PC-9 (cell line): ENCODE data around the gene RAC3.

Experiments
- EZH2 ChIP-seq: fragments of 200-600 bp; sonication (generic); IDR thresholded peaks from 2 replicates; pipeline ENCODE4 v1.8.0; 2017; ENCODE audit warnings: antibody characterized with exemption, low read depth
- TF ChIP-seq, protein P1 (sequence below): fragments of 200-600 bp; sonication (generic); conservative IDR thresholded peaks from 2 replicates; pipeline ENCODE4 v1.6.1; 2017; ENCODE audit warnings: mixed run types, antibody characterized with exemption, mild to moderate bottlenecking, moderate library complexity

DNA sequence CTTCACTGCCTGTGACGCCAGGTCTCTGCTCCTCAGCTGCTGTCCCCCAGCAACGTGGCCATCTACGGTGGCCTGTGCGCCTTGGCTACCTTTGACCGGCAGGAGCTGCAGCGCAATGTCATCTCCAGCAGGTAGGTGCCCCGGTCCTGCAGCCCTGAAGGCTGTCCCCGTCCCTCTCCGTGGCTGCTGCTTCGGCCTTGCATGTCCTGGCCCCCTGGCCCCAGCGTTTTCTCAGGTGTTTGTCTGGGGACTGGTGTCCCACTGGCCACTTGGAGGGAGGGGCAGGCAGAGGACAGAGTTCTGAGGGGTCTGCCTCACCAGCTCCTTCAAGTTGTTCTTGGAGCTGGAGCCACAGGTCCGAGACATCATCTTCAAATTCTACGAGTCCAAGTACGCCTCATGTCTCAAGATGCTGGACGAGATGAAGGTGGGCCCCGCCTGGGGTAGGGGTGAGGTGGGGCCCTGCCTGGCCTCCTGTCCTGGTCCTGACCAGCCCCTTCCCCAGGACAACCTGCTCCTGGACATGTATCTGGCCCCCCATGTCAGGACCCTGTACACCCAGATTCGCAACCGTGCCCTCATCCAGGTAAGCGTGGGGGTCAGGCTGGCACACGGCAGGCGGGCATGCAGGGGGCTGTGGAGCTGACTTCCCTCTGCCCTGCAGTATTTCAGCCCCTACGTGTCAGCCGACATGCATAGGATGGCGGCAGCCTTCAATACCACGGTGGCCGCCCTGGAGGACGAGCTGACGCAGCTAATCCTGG is 24.7 kb downstream of the RAC3 start:
- TF ChIP-seq, protein P1, sequence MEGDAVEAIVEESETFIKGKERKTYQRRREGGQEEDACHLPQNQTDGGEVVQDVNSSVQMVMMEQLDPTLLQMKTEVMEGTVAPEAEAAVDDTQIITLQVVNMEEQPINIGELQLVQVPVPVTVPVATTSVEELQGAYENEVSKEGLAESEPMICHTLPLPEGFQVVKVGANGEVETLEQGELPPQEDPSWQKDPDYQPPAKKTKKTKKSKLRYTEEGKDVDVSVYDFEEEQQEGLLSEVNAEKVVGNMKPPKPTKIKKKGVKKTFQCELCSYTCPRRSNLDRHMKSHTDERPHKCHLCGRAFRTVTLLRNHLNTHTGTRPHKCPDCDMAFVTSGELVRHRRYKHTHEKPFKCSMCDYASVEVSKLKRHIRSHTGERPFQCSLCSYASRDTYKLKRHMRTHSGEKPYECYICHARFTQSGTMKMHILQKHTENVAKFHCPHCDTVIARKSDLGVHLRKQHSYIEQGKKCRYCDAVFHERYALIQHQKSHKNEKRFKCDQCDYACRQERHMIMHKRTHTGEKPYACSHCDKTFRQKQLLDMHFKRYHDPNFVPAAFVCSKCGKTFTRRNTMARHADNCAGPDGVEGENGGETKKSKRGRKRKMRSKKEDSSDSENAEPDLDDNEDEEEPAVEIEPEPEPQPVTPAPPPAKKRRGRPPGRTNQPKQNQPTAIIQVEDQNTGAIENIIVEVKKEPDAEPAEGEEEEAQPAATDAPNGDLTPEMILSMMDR, result no peak
- TF ChIP-seq EZH2, result no peak
